Subcutaneous abdominal adipose tissue (tissue), 5 donors: ENCODE measurements around the gene DHRS1.

Source experiments
- H3K27ac ChIP-seq: one replicate; pipeline ENCODE4 v1.7.0; 2013; ENCODE audit warnings: low read depth, mild to moderate bottlenecking, inconsistent platforms, low read length, moderate library complexity
- H3K27me3 ChIP-seq, 5 donors: one replicate each; pipeline ENCODE4 v1.7.0; 2013; ENCODE audit warnings: low read length in 5 of 5, inconsistent platforms in 1 of 5; ENCODE audit not compliant: control insufficient read depth in 5 of 5, insufficient read depth in 4 of 5
- H3K36me3 ChIP-seq, 5 donors: one replicate each; pipeline ENCODE4 v1.7.0; 2013; ENCODE audit warnings: low read length in 5 of 5; ENCODE audit not compliant: control insufficient read depth in 5 of 5, insufficient read depth in 5 of 5
- H3K4me1 ChIP-seq, 5 donors: one replicate each; pipeline ENCODE4 v1.7.0; 2013; ENCODE audit warnings: low read length in 5 of 5, mild to moderate bottlenecking in 3 of 5, moderate library complexity in 1 of 5; ENCODE audit not compliant: control insufficient read depth in 5 of 5, insufficient read depth in 5 of 5
- H3K4me3 ChIP-seq, 5 donors: one replicate each; pipeline ENCODE4 v1.7.0; 2013; ENCODE audit warnings: low read length in 5 of 5, low read depth in 1 of 5
- H3K9ac ChIP-seq, 5 donors: one replicate each; pipeline ENCODE4 v1.7.0; 2013; ENCODE audit warnings: low read length in 5 of 5, mild to moderate bottlenecking in 4 of 5, moderate library complexity in 3 of 5
- H3K9me3 ChIP-seq, 5 donors: one replicate each; pipeline ENCODE4 v1.7.0; 2013; ENCODE audit warnings: low read length in 5 of 5; ENCODE audit not compliant: control insufficient read depth in 5 of 5
- donor health status: healthy.
- donor health status: healthy.
- donor health status: healthy.
- donor health status: healthy.
- donor health status: healthy.

The DHRS1 gene

DNA sequence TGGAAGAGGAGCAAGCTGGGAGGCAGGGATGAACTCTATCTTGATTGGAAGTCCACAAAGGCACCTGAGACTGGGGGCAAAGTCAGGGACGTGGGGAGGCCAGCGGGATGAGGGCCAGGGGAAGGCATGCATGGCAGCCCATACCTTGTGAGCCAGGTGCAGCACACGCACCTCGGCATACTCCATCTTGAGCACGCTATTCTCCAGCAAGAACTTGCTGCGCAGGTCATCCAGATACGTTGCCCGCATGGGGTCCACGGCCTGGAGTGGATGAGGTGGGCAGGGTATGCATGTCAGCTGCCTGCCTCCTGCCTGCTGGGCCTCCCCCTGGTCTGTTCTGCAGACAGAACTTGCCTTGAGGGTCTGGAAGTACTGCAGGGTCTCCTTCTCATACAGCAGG, 32.1 kb downstream of the DHRS1 start:
- no peak overlapping the region for H3K27ac ChIP-seq
- H3K4me1 ChIP-seq, result peaks cover 4 to 23% (median 18%) of the 10 kb centered on the region in 5 donors
- no peaks in the 10 kb centered on the region for H3K9me3 ChIP-seq
- no peak overlapping the region for H3K4me3 ChIP-seq
- no peaks in the 10 kb centered on the region for H3K27me3 ChIP-seq
- H3K9ac ChIP-seq, result no peak overlapping the region
- H3K36me3 ChIP-seq, result peaks cover 0 to 52% (median 47%) of the 10 kb centered on the region in 5 donors

DNA sequence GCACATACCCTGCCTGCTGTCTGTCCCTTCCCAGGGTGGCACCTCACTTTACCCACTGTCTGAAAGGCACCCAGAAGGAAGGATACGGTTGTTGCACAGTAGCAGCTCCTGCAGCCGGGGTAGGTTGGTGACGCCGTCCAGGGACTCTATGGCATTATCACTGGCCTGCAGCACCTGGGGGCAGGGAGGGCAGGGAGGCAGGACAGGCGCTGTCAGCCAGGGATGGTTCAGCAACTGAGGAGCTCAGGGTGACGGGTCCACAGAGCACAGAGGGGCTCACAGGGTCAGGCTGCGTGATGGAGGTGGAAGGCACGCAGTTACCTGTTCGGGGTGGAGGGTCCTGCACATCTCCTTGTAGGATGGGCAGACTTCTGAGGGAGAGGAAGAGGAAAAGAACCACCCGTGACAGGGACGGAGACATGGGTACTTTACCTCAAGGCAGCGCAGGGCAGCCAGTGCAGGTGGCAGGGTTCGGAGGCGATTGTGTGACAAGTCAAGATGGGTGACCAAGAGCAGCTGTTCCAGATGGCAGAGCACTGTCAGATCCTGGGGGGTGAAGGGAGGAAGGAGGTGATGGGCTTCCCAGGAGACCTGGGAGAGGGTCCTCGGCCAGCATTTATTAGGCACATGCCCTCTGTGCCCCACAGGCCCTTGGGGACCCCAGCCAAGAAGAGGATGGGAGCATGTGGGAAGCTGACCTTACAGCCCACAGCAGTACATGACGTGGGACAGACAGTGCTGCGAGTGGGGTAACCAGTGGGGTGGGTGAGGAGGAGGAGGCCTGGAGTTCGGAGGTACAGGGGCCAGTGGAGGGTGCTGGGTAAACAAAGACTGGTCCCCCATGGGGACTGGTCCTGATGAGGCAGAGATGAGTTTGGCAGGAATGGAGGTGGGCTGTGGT, 33.0 kb downstream of the DHRS1 start:
- peaks cover under 1 to 14% (median 9%) of the 10 kb centered on the region in 5 donors for H3K4me1 ChIP-seq
- no peaks in the 10 kb centered on the region for H3K9me3 ChIP-seq
- no peak overlapping the region for H3K27ac ChIP-seq
- no peak overlapping the region for H3K4me3 ChIP-seq
- H3K27me3 ChIP-seq, result no peaks in the 10 kb centered on the region
- H3K9ac ChIP-seq, result no peak overlapping the region
- peaks cover 0 to 53% (median 47%) of the 10 kb centered on the region in 5 donors for H3K36me3 ChIP-seq

DNA sequence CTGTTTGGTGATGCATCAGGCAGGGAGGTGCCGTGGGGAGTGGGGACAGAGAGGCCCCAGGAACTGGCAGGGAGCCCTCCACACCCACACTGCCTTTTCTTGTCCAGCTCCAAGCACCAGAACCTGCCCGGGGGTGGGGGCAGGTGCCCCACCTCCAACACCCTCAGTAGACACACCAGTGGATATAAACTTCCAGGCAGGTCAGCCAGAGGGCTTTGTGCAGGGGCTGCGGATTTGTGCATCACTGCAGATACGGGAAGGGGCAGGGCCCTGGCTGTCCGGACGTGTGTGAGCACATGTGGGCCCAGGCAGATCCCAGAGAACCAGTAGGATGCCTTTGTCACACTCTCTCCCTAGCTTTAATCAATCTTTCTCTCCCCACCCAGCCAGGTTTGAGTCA, 35.3 kb downstream of the DHRS1 start:
- Histone ChIP-seq H3K9me3 (no peaks in the 10 kb centered on the region), H3K36me3 (peaks cover 0 to 52% (median 43%) of the 10 kb centered on the region in 5 donors), H3K4me1 (peaks cover 0 to 7% (median 4%) of the 10 kb centered on the region in 5 donors), H3K27me3 (no peaks in the 10 kb centered on the region), H3K9ac (no peak overlapping the region), H3K27ac (no peak overlapping the region), H3K4me3 (no peak overlapping the region)

DNA sequence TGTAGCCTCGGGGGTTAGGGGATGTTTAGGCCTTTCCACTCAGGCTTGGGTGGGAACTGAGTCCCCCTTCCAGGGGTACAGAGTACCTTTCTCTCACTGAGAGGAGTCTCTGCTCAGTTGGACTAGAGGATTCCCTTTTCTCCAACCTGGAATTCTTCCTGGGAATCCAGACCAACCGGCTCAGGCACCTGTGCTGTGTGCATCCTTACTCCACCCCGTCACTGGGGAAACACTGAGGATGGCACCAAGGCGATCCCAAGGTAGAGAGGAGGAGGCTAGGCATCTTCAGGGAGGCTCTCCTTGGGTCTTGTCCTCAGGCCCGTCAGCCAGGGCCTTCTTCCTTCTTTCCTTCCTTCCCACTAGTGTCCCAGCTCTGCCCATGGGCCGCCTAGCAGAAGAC, 35.7 kb downstream of the DHRS1 start:
- no peaks in the 10 kb centered on the region for H3K27me3 ChIP-seq
- H3K4me1 ChIP-seq, result peaks cover 0 to 11% (median 8%) of the 10 kb centered on the region in 5 donors
- no peak overlapping the region for H3K9ac ChIP-seq
- peaks cover 0 to 47% (median 38%) of the 10 kb centered on the region in 5 donors for H3K36me3 ChIP-seq
- H3K4me3 ChIP-seq, result no peak overlapping the region
- no peak overlapping the region for H3K27ac ChIP-seq
- H3K9me3 ChIP-seq, result no peaks in the 10 kb centered on the region

DNA sequence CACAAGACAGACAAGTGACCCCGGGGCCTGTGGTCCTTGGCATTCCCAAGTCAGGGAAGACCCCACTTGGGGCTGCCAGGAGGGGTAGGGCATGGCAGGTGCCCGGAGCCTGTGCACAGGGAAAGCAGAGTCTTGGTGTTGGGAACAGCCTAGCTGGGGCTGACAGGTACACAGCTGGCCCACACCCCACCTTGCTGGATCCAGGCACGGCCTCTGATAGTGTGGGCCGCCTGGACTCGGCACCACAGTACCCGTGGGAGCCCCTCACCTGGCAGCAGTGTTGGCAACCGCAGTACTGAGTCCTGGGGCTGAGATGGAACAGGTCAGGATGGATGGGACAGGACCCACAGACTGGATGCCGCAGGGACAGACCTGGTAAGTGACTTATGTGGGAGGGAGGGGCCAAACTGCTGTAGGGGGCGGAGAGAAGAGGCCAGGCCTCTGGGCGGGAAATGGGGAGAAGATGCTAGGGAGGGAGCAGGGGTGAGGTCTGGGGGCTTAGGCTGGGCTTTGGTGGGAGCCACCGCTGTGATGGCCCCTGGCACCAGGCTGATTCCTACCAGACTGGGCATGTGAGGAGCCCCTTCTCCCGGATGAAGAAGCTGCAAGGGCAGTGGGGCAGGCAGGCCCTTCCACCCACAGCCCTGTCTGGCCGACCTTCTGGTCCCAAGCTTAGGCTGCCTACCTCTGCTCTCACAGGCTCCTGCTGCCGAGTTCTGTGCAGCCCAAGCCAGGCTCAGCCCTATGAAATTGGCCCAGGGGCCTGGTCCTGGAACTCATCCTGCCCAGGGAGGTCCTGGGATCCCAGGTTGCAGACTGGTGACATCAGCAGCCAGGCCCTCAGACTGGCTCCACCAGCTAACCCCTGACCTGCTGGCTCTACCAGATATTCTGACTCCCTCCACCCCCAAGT, 36.5 kb downstream of the DHRS1 start, which contains the start of gene TGM1:
Gene TGM1, minus strand, starts transcription at position 357 of the 913 bp plus-strand sequence. CDS start 825 bp downstream, outside the sequence.
- no peak within 1 kb of the TSS for H3K27ac ChIP-seq
- H3K9me3 ChIP-seq, result no peaks in the 10 kb centered on the region
- H3K36me3 ChIP-seq, result peaks cover 0 to 40% (median 31%) of the 10 kb centered on the region in 5 donors
- H3K9ac ChIP-seq, result no peak within 1 kb of the TSS
- peaks cover 0 to 16% (median 10%) of the 10 kb centered on the region in 5 donors for H3K4me1 ChIP-seq
- H3K4me3 ChIP-seq, result no peak within 1 kb of the TSS
- H3K27me3 ChIP-seq, result no peaks in the 10 kb centered on the region

DNA sequence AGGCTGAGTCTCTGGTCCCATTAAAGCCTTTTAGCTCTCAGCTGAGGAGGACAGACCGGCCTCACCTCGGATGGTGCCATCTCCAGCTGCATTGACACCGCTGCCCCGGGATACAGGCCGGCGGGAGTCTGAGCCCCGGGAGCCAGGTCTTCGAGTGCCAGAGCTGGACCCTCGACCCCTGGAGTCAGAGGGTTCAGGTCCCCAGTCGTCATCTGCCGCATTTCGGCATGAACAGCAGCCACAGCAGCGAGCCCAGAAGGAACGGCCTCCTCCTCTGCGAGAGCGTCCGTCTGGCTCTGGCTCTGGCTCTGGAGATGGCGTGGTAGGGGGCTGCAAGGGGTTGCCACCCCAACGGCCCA, 37.6 kb downstream of the DHRS1 start:
- H3K9ac ChIP-seq, result no peak overlapping the region
- H3K9me3 ChIP-seq, result no peaks in the 10 kb centered on the region
- no peak overlapping the region for H3K27ac ChIP-seq
- H3K4me3 ChIP-seq, result no peak overlapping the region
- peaks cover 0 to 28% (median 21%) of the 10 kb centered on the region in 5 donors for H3K36me3 ChIP-seq
- no peaks in the 10 kb centered on the region for H3K27me3 ChIP-seq
- peaks cover 0 to 21% (median 13%) of the 10 kb centered on the region in 5 donors for H3K4me1 ChIP-seq

DNA sequence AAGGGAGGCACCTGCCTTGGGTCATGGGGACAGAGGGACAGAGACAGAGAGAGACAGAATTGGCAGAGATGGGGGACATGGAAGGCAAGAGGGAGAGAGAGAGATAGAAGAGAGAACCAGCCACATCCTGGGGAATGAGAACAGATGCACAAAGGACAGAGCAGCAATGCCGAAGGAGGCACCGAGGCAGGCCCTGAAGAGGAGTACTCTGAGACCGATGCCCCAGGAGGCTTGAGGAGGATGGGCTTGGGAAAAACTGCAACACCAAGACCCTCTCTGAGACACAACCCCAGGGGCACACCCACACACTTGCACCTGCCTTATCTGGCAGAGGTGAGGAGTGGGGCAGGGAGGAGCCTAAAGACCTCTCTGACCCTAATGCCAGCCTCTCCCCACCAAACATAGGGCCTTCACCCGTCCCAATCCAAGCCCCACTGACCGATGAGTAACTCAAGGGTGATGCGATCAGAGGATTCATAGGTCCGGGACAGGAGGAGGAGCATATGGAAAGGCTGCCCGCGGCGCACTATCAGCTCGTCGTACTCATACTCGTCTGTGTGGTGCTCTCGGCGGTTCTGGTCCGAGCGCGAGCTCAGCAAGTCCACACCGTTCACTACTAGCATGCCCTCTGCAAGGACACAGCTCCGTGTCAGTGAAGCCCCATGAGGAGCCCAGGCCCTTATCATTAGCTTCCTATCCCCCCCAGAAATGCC, 38.2 kb downstream of the DHRS1 start:
- Histone ChIP-seq H3K4me3 (no peak overlapping the region), H3K36me3 (peaks cover 0 to 23% (median 16%) of the 10 kb centered on the region in 5 donors), H3K27me3 (no peaks in the 10 kb centered on the region), H3K9ac (no peak overlapping the region), H3K27ac (no peak overlapping the region), H3K9me3 (no peaks in the 10 kb centered on the region), H3K4me1 (peaks cover 0 to 26% (median 19%) of the 10 kb centered on the region in 5 donors)

DNA sequence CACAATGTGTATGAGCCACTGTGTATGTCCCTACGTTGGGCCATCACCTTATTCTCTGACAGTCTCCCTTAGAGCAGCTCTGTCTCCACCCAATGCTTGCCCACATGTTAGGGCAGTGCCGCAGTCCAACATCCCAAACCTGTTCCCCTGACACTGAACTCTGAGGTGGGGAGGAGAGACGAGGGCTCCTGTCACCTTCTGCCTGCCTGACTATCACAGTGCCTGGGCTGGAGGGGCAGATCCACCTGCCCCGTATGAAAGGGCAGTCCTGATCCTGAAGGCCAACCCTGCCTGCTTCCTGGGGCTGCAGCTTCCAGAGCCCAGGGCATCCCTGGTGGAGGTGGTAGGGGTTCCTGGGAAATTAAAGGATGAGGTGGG, 38.8 kb downstream of the DHRS1 start:
- H3K27ac ChIP-seq, result no peak overlapping the region
- no peak overlapping the region for H3K4me3 ChIP-seq
- H3K4me1 ChIP-seq, result peaks cover 0 to 33% (median 25%) of the 10 kb centered on the region in 5 donors
- no peaks in the 10 kb centered on the region for H3K27me3 ChIP-seq
- H3K9me3 ChIP-seq, result no peaks in the 10 kb centered on the region
- H3K36me3 ChIP-seq, result peaks cover 0 to 17% (median 9%) of the 10 kb centered on the region in 5 donors
- no peak overlapping the region for H3K9ac ChIP-seq

DNA sequence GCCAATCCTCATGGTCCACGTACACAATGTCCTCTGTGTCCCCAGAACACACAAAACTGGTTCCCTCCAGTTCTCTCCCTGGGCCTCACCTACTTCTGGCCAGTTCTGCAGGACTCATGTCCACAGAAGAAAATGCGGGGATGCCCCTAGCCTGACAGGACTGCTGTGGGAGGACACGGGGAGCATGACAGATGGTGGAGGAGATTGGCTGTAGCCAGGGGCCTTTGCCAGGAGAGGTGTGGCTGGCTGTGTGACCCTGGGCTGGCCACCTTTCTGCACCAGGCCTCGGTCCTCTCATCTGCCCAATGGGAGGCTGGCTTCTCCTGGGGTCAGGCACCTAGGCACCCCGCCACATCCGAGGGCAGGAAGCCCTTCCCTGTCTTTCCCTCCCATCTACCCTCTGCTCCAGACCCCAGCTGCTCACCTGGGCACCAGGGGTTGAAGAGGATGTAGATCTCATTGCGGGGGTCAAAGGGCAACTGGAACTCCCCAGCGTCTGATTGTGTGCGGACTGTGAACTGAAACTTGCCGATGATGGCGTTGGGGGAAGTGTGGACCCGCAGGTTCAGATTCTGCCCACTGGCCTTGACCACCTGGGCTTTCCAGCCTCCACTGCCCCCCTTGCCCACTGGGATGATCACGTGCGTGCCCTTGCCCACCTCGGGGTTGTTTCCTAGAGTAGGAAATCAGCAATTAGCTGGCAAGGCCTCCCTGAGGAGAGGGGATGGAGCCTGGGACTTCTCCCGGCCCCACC, 39.4 kb downstream of the DHRS1 start:
- Histone ChIP-seq H3K9ac (no peak overlapping the region), H3K27ac (no peak overlapping the region), H3K9me3 (no peaks in the 10 kb centered on the region), H3K27me3 (no peaks in the 10 kb centered on the region), H3K36me3 (peaks cover 0 to 16% (median 6%) of the 10 kb centered on the region in 5 donors), H3K4me1 (peaks cover 1 to 39% (median 31%) of the 10 kb centered on the region in 5 donors), H3K4me3 (no peak overlapping the region)
